Loucy (cell line): ENCODE data around the gene IGSF22.

Source experiments
- CTCF ChIP-seq: fragments of 200-600 bp; sonication (generic); conservative IDR thresholded peaks from 2 replicates; pipeline ENCODE4 v1.5.1; 2014; ENCODE audit warnings: mild to moderate bottlenecking, antibody characterized with exemption, low read length
- EZH2phosphoT487 ChIP-seq: fragments of 200-600 bp; IDR thresholded peaks from 2 replicates; pipeline ENCODE4 v1.6.1; 2018; ENCODE audit warnings: antibody characterized with exemption, mild to moderate bottlenecking, moderate library complexity, borderline replicate concordance

- no peak for TF ChIP-seq CTCF
- TF ChIP-seq EZH2phosphoT487: no peak
Measured at GRCh38 chr11:18705651-18706281, 20.2 kb downstream of the IGSF22 start.
